Measurements from ENCODE around the gene TCF19.

Gene TCF19

GRCh38 chr6:31126396-31127175 is 31.8 kb upstream of the TCF19 start:
- no peak for DNase-seq (ENCODE audit: low spot score)
- ChIA-PET CTCF (interaction anchor here (0.6 to 1.3 kb wide), 4 partner anchors 39 to 829 kb away, joined by 3 to 6 read pairs (median 4); no protein-coding TSS in a partner anchor), POLR2A (ENCODE audit: low non-redundant PET) (no interaction called here)

DNA sequence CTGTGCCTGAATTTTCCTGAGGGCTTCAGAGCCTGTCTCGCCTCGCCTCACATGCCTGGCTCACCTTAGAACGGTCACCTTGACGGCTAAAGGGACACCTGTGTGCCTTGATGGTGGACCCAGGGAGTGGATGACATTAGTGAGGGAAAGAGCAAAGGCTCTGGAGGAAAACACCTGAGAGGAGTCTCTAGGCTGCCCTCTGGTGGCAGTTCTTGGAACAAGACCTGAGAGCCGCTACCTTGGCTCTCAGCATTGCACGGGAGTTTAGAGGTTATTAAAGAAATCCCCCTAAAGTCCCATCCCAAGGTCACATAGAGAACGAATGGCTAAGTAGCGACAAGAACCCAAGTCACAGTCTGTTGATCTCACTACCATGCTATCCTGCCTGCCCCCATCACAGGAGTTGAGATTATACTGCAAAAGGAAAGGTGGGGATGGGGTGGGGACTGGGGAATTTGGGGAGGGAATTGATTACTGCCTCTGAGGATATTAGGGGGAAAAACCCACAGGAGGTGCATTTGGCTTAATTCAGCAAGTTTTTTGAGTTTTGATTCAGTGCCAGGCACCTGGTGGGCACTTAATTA is 30.2 kb upstream of the TCF19 start:
- TF ChIP-seq, protein P1, sequence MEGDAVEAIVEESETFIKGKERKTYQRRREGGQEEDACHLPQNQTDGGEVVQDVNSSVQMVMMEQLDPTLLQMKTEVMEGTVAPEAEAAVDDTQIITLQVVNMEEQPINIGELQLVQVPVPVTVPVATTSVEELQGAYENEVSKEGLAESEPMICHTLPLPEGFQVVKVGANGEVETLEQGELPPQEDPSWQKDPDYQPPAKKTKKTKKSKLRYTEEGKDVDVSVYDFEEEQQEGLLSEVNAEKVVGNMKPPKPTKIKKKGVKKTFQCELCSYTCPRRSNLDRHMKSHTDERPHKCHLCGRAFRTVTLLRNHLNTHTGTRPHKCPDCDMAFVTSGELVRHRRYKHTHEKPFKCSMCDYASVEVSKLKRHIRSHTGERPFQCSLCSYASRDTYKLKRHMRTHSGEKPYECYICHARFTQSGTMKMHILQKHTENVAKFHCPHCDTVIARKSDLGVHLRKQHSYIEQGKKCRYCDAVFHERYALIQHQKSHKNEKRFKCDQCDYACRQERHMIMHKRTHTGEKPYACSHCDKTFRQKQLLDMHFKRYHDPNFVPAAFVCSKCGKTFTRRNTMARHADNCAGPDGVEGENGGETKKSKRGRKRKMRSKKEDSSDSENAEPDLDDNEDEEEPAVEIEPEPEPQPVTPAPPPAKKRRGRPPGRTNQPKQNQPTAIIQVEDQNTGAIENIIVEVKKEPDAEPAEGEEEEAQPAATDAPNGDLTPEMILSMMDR (conservative IDR thresholded peaks at IDR 0.05; ENCODE audit: low read depth): peak; percentile 87
- peak; percentile 53 for DNase-seq (ENCODE audit: low spot score)
- POLR2A ChIA-PET (ENCODE audit: low non-redundant PET): no interaction called here
- CTCF ChIA-PET: interaction anchor here (0.6 to 1.7 kb wide), 6 partner anchors 10 to 119 kb away, joined by 3 to 4 read pairs (median 3); partner anchors contain the start of gene PSORS1C2
- no peak overlapping the region for H3K27ac ChIP-seq

More at GRCh38 chr6:31126396-31127175, 31.8 kb upstream of the TCF19 start:
- TF ChIP-seq, protein P1 (conservative IDR thresholded peaks at IDR 0.05; ENCODE audit: low read depth): no peak
- peak overlapping the region; percentile 91 for H3K27ac ChIP-seq

DNA sequence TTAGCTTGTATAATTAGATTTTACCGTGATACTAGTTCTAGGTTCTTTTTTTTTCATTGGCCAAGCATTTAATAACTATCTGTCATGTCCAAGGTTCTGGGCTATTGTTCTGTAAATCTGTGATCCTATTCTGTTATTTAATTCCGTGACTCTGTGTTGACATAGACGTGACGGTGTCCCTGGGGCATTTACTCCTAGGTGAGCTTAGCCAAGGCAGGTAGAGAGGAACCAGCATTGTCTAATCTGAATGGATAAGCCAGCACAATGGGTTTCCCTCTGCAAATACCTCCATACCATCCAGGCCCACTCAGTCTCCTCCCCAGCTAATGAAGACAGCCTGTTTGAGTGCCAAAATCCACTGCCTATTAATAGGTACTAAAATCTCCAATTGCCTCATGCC is 29.3 kb upstream of the TCF19 start:
- TF ChIP-seq, protein P1 (conservative IDR thresholded peaks at IDR 0.05; ENCODE audit: low read depth): no peak
- no peak overlapping the region for H3K27ac ChIP-seq
- ChIA-PET CTCF (interaction anchor here (0.6 to 1.7 kb wide), 5 partner anchors 9 to 118 kb away, joined by 3 to 4 read pairs (median 3); partner anchors contain the start of gene PSORS1C2), POLR2A (ENCODE audit: low non-redundant PET) (no interaction called here)
- DNase-seq (ENCODE audit: low spot score): no peak

DNA sequence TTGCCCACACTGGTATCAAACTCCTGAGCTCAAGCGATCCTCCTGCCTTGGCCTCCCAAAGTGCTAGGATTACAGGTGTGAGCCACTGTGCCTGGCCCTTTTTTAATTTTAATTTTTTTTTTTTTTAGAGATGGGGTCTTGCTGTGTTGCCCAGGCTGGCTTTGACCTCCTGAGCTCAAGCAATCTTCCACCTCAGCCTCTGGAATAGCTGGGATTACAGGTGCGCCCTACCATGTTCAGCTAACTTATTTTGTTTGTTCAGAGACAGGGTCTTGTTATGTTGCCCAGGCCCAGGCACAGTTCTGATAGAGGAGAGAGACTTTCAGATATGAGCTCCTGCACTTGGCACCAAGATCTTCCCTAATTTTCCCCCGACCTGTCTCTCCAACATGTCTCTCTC is 27.6 kb upstream of the TCF19 start:
- TF ChIP-seq, protein P1 (conservative IDR thresholded peaks at IDR 0.05; ENCODE audit: low read depth): no peak
- CTCF ChIA-PET: interaction anchor here (0.6 kb wide), 1 partner anchor 533 kb away, joined by 3 read pairs; no protein-coding TSS in a partner anchor
- POLR2A ChIA-PET (ENCODE audit: low non-redundant PET): no interaction called here
- H3K27ac ChIP-seq: no peak overlapping the region
- DNase-seq (ENCODE audit: low spot score): no peak

- TF ChIP-seq, protein P1 (conservative IDR thresholded peaks at IDR 0.05; ENCODE audit: low read depth): no peak
- H3K27ac ChIP-seq: no peak overlapping the region
- ChIA-PET POLR2A (ENCODE audit: low non-redundant PET) (no interaction called here), CTCF (interaction anchor here (0.6 kb wide), 1 partner anchor 61 kb away, joined by 4 read pairs; no protein-coding TSS in a partner anchor)
- no peak for DNase-seq (ENCODE audit: low spot score)
Measured at GRCh38 chr6:31131595-31131994, 26.8 kb upstream of the TCF19 start.

GRCh38 chr6:31132806-31133205 is 25.6 kb upstream of the TCF19 start:
- DNase-seq (ENCODE audit: low spot score): no peak
- ChIA-PET POLR2A (ENCODE audit: low non-redundant PET) (no interaction called here), CTCF (interaction anchor here (0.6 to 1.1 kb wide), 3 partner anchors 54 to 235 kb away, joined by 3 to 5 read pairs (median 3); no protein-coding TSS in a partner anchor)
- TF ChIP-seq, protein P1 (conservative IDR thresholded peaks at IDR 0.05; ENCODE audit: low read depth): no peak
- H3K27ac ChIP-seq: no peak overlapping the region

All from RWPE1 (cell line).